GM18505 (cell line): ENCODE results near the gene MGAT4A.

Experiments used
- ATAC-seq: cut with Tn5 transposase; IDR thresholded peaks from one replicate; pipeline ENCODE4 v1.9.1; 2021; ENCODE audit not compliant: unreplicated experiment
- POLR2A ChIP-seq: IDR thresholded peaks from 4 replicates; pipeline ENCODE4 v1.6.1; 2011; ENCODE audit warnings: borderline replicate concordance; ENCODE audit not compliant: insufficient read depth, insufficient read length; ENCODE audit errors: extremely low read depth

The MGAT4A gene

DNA sequence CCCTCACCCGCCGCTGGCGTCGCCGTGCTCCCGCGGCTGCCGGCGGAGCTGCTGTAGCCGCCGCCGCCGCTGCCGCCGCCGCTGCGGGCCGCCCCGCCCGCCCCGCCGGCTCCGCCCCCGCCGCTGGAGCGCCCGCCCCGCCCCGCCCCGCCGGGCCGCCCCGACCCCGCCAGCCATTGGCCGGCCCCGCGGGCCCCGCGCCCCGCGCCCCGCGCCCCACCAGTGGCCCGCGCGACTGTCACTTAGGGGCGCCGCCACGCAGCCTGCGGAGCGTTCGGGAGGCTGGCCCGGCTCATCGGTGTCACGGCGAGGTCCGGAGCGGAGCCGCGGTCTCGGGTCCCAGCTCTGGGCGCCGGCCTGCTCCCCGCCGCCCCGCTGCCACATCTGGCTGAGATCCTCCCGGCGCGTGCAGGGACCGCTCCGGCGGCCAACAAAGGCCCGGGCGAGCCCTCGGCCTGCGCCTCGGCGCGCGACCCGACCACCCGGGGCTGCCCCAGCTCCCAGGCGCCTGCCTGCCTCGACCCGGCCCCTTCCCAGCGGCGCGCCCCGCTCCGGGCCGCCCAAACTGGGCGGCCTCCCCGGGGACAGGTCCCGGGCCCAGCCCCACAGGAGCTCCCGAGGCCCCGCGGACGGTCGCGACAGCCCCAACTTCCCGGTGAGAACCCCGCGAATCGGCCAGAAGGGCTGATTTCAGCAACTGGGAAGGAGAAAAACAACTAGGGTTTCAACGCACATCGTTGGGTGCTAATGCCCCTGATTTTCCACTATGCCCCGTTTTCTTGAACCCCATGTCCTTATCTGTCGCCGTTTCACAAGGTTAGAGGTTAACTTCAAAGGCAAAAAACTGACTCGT is at the start of gene MGAT4A:
Gene MGAT4A, minus strand, starts transcription at position 92 of the 853 bp plus-strand sequence. CDS start 4,800 bp downstream, outside the sequence.
- TF ChIP-seq POLR2A, result peak; percentile 71
- peak; percentile 71 for ATAC-seq

DNA sequence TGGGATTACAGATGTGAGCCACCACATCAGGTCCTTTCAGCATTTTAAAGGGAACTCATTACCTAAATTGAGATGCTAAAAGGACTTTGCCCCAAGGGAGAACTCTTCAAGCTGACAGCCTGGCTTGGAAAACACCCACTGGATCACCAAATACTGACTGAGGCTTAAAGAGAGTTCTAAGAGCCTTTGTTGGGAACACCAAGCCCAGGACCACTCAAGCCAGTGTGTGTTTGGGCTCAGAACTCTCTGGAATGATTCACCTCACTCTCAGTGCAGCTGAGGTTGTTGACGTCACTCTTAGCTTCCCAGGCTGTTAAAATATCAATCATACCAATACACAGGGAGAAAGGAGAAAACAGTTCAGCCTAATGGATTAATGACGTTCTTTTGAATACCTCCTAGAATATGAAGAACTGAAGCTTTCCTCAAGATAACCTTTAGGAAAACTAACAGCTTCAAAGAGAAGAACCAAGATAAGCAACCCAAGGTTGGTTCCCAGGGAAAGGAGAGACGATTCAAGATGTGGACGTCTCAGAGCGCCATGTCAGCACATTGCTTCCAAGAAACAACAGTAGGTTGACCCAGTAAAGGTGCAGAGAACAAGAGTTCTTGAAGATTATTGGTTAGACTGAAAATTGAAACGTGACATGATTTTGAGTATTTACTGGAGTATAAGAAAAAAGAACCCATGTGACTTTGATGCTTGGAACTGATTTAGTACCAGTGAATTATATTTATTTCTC is 48.0 kb upstream of the MGAT4A start:
- no peak for TF ChIP-seq POLR2A
- ATAC-seq, result no peak

GRCh38 chr2:98778151-98778550 is 47.2 kb upstream of the MGAT4A start:
- ATAC-seq, result no peak
- no peak for TF ChIP-seq POLR2A

GRCh38 chr2:98777710-98778109 is 46.8 kb upstream of the MGAT4A start:
- no peak for ATAC-seq
- no peak for TF ChIP-seq POLR2A

GRCh38 chr2:98777076-98777475 is 46.1 kb upstream of the MGAT4A start:
- no peak for TF ChIP-seq POLR2A
- ATAC-seq, result no peak

DNA sequence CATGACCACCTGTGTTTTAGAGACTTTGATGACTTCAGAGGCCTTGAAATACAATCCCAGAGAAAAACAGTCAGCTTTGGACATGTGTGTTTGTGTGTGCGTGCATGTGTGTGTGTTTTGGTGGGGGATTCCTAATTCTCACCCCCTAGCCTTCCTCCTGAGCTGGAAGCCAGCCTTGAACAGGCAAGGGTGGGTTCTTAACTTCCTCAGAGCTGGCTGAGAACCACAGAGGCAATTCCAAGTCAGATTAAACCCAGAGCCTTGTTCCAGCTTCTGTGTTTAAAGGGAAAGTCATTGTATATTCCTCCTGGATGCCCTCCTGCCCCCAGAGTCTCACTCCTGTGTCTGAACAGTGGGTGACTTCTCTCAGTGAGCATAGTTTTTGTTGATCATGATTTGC is 45.2 kb upstream of the MGAT4A start:
- no peak for ATAC-seq
- TF ChIP-seq POLR2A, result no peak

- no peak for TF ChIP-seq POLR2A
- no peak for ATAC-seq
Measured at GRCh38 chr2:98775146-98775986, 44.4 kb upstream of the MGAT4A start.

GRCh38 chr2:98773907-98774306 is 43.0 kb upstream of the MGAT4A start:
- ATAC-seq, result no peak

DNA sequence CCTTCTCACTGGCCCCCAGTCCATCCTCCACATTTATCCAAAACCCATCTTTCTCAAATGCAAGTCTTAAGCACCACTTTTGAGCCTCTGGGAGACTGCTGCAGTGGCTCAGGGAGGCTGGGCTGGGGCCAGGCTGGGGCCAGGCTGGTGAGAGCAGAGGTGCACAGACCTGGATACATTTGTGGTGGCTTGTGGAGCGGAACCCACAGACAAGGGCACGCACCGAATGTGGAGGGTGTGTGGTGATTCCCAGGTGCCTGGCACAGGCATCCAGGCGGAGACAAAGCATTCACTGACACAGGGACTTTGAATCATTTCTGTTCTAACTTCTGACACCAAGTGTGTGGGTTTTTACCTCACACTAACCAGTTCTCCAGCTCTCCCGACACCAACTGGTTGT is 42.2 kb upstream of the MGAT4A start:
- no peak for TF ChIP-seq POLR2A
- no peak for ATAC-seq

More at GRCh38 chr2:98773907-98774306, 43.0 kb upstream of the MGAT4A start:
- no peak for TF ChIP-seq POLR2A

GRCh38 chr2:98772536-98772935 is 41.6 kb upstream of the MGAT4A start:
- TF ChIP-seq POLR2A, result no peak
- no peak for ATAC-seq

- TF ChIP-seq POLR2A, result peak; percentile 48
- ATAC-seq, result no peak
Measured at GRCh38 chr2:98771721-98772524, 41.0 kb upstream of the MGAT4A start.

GRCh38 chr2:98771264-98771663 is 40.3 kb upstream of the MGAT4A start:
- no peak for ATAC-seq
- TF ChIP-seq POLR2A, result no peak
